GM21526 (cell line): Measurements from ENCODE around the gene DENND4A.
A peak's percentile ranks its signal among the peaks of the same experiment; 100 is the strongest.

Source experiments
- ATAC-seq: cut with Tn5 transposase; IDR thresholded peaks from one replicate; pipeline ENCODE4 v1.9.1; 2021; ENCODE audit warnings: moderate library complexity; ENCODE audit not compliant: unreplicated experiment, low FRiP score

Gene DENND4A

GRCh38 chr15:65792138-65792987 lies at the start of gene DENND4A:
Gene DENND4A (minus strand): TSS chr15:65792293. CDS start chr15:65756450, 35,843 bp downstream.
- peak; percentile 77 for ATAC-seq

DNA sequence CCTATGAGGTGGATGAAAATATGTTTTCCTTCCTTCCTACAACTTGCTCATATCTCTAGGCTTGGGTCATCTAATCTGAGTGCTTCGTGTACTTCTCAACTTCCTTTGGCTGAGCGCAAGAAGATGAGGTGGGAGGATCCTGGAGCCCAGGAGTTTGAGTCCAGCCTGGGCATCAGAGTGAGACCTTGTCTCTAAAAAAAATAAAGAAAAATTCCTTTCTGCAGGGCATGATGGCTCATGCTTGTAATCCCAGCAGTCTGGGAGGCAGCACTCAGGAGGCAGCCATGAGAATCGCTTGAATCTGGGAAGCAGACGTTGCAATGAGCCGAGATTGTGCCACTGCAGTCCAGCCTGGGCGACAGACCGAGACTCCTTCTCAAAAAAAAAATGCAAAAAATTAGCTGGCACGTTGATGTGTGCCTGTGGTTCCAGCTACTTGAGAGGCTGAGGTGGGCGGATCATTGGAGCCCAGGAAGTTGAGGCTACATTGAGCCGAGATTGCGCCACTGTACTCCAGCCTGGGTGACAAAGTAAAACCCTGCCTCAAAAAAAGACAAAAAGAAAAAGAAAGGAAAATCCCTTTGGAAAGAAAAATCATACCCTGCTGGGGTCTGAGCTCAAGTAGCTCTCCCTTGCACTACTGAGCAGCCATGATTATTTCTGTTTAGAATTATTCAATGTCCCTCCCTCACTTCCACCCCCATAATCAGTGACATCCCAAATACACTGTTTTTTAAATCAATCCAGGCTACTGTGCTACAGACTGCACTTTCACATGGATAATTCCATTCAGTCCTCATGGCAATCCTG lies 49.2 kb upstream of the DENND4A start:
- ATAC-seq, result no peak

- no peak for ATAC-seq
Observed at GRCh38 chr15:65839985-65840384, 47.9 kb upstream of the DENND4A start.

DNA sequence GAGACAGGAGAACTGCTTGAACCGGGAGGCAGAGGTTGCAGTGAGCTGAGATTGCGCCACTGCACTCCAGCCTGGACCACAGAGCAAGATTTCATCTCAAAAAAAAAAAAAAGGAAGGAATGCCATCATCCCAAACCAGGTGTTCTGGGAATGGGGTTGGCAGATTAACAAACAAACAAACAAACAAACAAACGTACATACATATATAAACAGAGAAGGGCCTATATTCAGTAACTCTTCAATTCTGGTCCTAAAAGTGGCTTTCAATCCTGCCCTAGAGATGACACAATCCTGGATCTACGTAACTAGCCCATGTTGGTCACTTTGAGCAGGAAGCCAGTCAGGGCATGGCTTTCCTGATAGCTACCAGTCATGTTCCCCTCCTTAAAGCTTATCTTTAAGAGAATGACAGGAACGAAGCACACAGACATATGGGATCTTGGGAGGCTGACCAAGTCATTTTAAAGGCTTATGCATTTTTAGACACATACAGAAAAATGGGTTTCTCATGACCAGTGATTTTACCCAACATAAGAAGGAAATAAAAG lies 47.3 kb upstream of the DENND4A start:
- ATAC-seq, result no peak

GRCh38 chr15:65837301-65838294 lies 45.5 kb upstream of the DENND4A start:
- ATAC-seq, result no peak

DNA sequence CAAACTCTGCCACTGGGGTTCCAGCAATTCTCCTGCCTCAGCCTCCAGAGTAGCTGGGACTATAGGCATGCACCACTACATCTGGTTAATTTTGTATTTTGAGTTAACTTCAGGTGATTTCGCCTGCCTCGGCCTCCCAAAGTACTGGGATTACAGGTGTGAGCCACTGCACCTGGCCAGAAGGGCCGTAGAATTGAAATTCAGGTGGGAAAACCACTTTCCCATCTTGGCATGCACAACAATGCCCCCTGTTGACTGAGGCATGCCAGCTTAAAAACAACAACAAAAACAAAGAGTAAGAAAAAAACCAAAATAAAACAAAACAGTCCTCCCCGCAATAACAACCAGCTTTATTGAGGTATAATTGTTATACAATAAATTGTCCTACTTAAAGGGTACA lies 44.6 kb upstream of the DENND4A start:
- ATAC-seq, result no peak

- no peak for ATAC-seq
Observed at GRCh38 chr15:65835447-65835846, 43.4 kb upstream of the DENND4A start.

GRCh38 chr15:65834603-65835282 lies 42.6 kb upstream of the DENND4A start:
- no peak for ATAC-seq

DNA sequence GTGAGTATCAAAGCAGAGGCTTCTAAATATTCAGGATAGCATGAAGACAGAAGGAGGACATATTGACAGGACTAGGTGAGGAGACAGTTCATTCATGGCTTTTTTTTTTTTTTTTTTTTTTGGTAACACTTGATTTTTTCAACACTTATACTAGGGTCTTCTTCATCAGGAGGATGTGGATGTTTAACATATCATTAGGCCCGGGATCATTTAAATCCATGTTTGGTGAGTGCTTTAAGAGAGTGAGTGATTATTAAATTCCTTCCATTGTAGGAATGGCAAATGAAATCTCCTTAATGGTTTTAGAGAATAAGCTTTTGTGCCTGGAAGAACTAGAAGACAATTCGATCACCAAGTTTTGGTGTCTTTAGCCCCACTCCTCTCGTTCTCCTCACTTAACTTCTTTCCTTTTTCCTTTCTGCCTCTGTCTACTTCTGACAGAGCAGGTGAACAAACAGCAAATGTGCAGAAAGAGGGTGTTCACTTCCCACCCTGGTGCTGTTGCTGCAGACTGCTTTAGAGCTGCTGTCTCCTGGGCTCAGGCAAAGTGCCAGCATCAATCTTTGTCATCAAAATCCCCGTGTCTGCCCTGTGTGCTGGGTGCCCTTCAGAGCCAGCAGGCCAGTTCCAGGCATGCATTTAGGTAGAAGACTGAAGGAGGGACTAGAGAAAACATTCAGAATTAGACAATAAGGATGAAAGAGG lies 41.6 kb upstream of the DENND4A start:
- no peak for ATAC-seq

DNA sequence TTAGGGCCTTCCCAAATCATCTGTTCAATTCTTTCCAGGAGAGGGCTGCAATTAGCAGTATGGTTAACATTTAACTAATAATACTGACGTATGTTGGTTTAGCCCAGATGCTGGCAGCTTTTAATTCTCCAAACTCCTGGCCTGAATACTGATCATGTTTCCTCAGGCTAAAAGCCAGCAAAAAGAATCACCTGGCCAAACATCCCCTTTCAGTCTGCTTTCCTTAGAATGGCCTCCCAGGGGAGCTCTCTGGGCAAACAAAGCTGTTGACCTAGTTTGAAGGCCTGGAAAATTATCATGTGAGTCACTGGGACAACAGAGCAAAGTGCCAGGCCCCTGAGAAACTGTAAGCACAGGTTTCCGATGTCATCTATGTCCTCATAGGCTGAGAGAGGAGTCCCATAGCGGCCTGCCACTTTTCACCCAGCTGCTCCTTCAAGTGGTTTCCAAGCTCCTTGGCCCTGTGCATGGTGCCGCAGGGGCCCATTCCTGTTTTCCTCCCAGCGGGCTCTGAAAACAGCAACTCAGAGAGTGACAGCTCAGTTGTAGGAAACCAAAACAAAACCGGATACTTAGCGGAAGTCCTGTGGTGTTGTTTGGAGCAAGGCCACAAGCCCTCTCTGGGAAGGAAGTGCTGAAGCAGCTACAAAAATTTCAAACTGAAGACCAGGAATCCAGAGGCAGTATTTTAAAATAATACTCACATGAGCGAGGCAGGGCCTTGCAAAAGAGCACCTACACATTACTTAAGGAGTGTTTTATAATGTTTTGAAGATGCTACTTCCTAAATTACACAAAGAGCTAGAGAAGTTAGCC lies 40.7 kb upstream of the DENND4A start:
- no peak for ATAC-seq

DNA sequence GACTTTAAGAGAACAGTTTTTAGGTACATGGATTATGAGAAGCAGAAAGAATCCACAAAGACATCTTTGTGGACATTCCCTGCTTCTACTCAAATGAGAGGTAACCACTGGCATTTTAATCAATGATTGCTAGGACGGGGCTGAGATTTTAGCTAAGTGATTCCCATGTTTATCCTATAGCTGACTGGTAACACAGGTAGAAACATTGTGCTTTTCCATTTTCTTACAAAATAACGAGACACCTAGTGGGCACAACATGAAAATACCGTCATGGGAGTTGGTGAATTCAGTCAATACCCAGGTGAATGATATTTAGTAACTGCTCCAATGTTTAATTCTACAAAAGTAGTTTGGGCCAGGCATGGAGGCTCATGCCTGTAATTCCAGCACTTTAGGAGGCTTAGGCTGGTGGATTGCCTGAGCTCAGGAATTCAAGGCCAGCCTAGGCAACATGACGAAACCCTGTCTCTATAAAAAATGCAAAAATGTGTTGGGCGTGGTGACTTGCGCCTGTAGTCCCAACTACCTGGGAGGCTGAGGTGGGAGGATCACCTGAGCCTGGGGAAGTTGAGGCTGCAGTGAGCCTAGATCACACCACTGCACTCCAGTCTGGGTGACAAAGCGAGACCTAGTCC lies 37.2 kb upstream of the DENND4A start:
- no peak for ATAC-seq

- no peak for ATAC-seq
Observed at GRCh38 chr15:65828585-65828984, 36.5 kb upstream of the DENND4A start.

DNA sequence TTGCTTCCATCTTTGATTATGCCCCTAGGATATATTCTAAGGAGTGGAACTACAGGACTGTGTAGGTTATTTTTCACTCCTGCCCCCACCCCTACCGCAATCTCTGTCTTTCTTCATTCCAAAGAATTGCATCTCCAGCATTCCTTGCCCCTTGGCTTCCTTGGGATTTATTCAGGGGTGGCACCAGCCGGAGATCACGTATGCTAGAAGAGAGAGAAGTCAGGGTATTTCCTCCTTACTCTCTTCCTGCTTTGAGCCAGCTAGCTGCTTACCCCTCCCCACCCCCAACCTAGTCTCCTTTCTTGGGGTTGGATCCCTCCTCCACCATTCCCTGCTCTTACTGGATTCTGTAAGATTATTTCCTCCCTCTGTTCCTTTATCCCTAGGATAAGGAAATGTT lies 35.0 kb upstream of the DENND4A start:
- ATAC-seq, result no peak

DNA sequence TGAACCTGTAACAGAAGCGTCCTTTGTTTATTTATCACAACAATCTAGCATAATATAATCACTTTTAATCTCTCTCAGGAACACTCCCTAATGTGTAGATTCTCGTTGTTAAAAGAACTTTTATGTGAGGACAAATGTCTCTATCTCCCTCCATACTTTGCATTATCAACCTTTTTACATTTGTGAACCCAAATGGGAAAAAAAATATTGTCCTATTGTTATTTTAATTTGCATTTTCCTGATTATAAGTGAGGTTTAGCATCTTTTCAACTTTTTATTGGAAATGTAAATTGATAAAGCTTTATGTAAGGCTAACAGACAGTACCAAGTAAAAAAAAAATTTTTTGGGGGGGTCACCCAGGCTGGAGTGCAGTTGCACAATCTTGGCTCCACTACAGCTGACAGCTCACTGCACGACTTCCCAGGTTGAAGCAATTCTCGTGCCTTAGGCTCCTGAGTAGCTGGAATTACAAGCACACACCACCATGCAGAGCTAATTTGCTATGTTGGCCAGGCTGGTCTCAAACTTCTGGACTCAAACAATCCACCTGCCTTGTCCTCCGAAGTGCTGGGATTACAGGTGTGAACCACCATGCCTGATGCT lies 33.0 kb upstream of the DENND4A start:
- ATAC-seq, result no peak

DNA sequence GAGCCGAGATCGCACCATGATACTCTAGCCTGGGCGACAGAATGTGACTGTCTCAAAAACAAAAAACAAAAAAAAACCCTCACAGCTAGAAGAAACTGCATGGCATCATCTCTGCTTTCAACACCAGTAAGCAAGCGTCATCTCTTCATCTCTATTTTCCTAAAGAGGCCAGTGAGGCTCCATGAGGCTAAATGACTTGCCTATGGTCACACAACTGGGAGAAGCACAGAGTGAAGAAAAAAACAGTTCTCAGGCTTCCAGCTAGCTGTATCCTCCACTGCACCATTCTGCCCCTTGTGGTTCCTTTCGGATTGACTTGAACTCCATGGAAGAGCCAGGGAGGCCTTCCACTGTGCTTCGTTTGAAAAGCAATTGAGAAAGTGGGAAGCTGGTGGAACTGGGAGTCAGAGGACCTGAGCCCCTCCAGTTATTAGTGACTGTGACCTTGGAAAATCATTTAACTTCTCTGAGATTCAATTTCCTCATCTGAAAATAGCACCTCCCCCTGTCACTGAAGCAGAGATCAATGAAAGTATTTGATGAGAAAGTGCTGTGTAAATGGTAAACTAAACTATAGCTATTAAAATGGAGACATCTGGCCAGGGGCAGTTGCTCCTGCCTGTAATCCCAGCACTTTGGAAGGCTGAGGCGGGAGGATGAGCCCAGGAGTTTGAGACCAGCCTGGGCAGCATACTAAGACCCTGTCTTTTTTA lies 32.1 kb upstream of the DENND4A start:
- ATAC-seq, result no peak

- ATAC-seq, result no peak
Observed at GRCh38 chr15:65822316-65822715, 30.2 kb upstream of the DENND4A start.

- no peak for ATAC-seq
Observed at GRCh38 chr15:65821070-65821469, 29.0 kb upstream of the DENND4A start.
